H1 (cell line): Measurements from ENCODE around the gene AMN.

Experiments
- CTCF ChIP-seq, 3 experiments: IDR thresholded peaks; 1 replicate in 2 of 3; 2 replicates in 1 of 3; pipeline versions ENCODE4 v1.5.1 to v1.6.1; 2011; ENCODE audit warnings: low read length in 3 of 3, mild to moderate bottlenecking in 3 of 3, inconsistent platforms in 2 of 3, low read depth in 1 of 3, moderate library complexity in 1 of 3; ENCODE audit not compliant: insufficient read depth in 1 of 3; ENCODE audit errors: control extremely low read depth in 1 of 3
- HDAC6 ChIP-seq: IDR thresholded peaks from one replicate; pipeline ENCODE4 v1.7.1; 2012; ENCODE audit warnings: low read depth, mild to moderate bottlenecking, inconsistent platforms, low read length, moderate library complexity
- RFX5 ChIP-seq: IDR thresholded peaks from 2 replicates; pipeline ENCODE4 v1.6.1; 2011; ENCODE audit warnings: low read depth, low read length, improper control_type of control experiment, borderline replicate concordance

DNA sequence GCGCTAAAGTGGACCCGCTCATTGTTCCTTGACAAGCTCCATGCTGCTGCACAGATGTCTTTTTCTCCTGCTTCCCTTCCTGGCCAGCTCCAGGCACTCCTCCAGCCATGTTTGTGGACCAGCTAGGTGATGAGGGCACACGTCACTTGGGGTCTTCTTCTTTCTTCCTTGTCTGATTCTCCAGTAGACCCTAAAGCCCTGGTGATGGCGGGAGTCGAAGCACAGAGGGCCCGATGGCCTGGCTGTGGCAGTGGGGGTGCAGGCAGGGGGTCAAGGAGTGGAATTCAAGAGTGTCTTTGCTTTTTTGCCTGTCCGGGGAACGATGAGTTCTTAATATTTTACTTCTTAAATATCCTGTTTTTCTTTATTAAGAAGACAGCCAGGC lies 23.0 kb upstream of the AMN start:
- TF ChIP-seq RFX5 (no peak), HDAC6 (no peak), CTCF (IDR thresholded peaks at IDR 0.05; ENCODE audit: control extremely low read depth in 1 of 3, insufficient read depth in 1 of 3, low read depth in 1 of 3, low read length in 3 of 3) (no peak)
